ENCODE results near the gene ST6GALNAC6.
"Not testable (repeated sequence)": the region's sequence is repeated elsewhere in the genome, so short reads cannot be mapped to it uniquely, and the experiment has no call there.

The ST6GALNAC6 gene

DNA sequence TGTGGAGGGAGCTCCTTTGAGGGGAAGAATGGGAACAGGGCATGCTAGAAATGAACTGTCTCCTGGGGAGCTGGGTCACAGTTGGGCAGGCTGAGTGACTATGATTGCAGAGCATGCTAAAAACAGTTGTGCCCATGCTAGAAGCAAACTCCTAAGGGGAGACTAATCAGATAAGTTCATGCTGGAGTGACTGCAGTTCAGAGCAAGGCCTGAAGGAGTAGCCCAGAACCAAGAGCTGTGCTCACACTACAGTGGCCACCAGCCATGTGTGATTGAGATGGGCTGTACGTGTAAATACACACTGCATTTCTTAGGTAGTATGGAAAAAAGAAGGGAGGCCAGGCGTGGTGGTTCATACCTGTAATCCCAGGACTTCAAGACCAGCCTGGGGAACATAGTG, 11.6 kb downstream of the ST6GALNAC6 start:
- DNase-seq = no peak

DNA sequence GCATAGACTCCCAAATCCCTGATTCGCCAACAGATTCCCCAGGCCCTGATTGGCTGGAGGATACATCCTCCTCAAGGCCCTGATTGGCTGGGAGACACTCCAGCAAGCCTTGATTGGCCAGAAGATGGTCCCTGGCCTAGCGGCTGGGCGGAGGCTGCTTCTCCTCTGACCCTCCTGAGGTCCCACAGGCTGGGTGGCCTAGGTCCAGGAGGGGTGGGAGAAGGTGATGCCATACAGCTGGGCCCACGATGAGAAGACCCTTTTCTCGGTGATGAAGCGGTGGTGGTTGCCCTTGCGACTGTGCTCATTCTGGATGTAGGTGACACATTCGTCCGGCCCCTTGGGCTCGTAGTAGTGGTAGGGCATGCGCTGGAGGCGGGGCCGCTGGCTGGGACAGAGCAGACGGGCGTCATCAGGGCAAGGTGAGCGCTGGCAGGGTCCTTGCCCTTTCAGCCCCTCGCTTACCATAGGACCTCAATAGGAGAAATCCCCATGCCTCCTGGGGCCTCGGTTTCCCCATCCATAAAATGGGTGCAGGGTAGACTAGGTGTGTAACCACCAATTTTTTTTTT, 12.9 kb downstream of the ST6GALNAC6 start:
- no peak for DNase-seq

GRCh38 chr9:127885508-127886281, 13.7 kb downstream of the ST6GALNAC6 start:
- DNase-seq = no peak

- no peak for DNase-seq
Measured at GRCh38 chr9:127884976-127885490, 14.4 kb downstream of the ST6GALNAC6 start.

DNA sequence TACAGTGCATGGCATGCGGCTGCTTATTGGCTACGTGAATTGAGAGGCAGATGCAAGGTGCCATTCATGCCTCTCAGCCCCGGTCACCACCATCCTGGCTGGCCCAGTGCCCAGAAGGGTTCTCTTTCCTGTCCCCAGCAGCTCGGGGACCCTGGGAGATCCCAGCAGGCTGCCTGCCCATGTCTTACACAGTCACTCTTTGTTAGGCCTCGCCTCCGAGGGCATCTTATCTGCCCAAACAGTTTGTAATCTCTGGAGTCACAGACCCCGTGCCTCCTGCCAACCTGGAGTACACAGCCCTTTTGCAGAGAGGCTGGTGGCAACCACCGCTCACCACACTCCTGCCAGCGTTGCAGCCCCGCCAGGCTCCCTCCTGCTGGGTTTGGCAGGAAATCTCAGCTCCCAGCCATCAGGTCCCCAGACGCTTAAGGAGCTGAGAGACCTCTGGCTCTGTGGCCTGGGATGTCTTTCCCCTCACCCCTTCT, 14.9 kb downstream of the ST6GALNAC6 start:
- DNase-seq = no peak

- no peak for DNase-seq
Measured at GRCh38 chr9:127883959-127884358, 15.4 kb downstream of the ST6GALNAC6 start.

DNA sequence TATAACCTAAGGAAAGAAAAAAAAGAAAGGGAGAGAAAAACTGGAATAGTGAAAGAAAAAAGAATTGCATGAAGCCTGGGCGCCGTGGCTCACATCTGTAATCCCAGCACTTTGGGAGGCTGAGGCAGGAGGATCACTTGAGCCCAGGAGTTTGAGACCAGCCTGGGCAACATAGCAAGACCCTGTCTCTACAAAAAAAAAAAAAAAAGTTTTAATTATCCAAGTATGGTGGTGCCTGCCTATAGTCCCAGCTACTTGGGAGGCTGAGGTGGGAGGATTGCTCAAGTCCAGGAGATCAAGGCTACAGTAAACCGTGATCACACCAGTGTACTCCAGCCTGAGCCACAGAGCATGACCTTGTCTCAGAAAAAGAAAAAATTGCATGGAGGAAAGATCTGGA, 17.7 kb downstream of the ST6GALNAC6 start:
- DNase-seq = not testable (repeated sequence)

DNA sequence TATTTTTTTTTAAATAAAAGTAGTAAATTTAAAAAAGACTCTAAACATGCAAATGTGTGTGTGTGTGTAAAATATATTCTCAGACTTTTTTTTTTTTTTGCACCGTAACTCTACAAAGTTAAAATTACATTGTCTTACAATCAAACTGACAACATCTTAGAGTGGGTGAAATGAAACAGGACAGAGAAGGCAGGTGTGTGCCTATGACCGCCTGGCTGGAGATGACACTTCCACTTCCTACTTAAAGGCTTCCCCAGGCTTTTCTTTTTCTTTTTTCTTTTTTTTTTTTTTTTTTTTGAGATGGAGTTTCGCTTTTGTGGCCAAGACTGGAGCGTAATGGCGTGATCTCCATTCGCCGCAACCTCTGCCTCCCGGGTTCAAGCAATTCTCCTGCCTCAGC, 19.3 kb downstream of the ST6GALNAC6 start:
- DNase-seq = no peak

DNA sequence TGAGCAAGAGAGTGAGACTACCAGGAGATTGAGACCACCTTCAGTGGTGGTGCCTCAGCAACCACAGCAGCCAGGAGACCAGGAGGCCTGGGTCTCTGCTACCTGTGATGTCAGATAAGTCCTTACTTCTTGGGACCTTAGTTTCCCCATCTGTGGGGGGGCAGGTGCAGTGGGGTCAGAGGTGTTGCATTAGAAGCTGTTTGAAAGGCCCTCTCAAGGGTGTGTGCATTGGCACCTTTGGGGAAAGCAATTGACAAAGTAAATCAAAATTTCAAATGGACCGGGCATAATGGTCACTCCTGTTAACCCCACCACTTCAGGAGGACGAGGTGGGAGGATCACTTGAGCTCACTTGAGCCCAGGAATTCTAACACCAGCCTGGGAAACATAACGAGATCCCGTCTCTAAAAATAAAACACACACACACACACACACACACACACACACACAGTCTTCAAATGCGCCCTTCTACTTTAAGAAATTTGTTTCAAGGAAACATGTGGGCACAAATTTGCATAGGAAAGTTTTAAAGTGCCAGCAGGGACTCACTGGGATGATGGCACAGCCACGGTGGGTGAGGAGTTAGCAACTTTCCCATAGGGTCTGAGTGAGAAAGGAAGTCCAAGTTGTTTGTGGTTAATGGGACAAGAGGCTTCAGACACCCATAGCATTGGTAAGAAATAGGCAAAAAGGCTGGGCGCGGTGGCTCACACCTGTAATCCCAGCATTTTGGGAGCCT, 20.6 kb downstream of the ST6GALNAC6 start:
- no peak for DNase-seq

- peak in 1 of 2 experiments; percentile 26 for DNase-seq
Measured at GRCh38 chr9:127878001-127878651, 21.3 kb downstream of the ST6GALNAC6 start.

- peak in 1 of 2 experiments; percentile 68 for DNase-seq
Measured at GRCh38 chr9:127877566-127877998, 21.8 kb downstream of the ST6GALNAC6 start, which contains the start of gene AK1. Gene AK1 (minus strand): TSS chr9:127877675. CDS start chr9:127874617, 3,058 bp downstream.

DNA sequence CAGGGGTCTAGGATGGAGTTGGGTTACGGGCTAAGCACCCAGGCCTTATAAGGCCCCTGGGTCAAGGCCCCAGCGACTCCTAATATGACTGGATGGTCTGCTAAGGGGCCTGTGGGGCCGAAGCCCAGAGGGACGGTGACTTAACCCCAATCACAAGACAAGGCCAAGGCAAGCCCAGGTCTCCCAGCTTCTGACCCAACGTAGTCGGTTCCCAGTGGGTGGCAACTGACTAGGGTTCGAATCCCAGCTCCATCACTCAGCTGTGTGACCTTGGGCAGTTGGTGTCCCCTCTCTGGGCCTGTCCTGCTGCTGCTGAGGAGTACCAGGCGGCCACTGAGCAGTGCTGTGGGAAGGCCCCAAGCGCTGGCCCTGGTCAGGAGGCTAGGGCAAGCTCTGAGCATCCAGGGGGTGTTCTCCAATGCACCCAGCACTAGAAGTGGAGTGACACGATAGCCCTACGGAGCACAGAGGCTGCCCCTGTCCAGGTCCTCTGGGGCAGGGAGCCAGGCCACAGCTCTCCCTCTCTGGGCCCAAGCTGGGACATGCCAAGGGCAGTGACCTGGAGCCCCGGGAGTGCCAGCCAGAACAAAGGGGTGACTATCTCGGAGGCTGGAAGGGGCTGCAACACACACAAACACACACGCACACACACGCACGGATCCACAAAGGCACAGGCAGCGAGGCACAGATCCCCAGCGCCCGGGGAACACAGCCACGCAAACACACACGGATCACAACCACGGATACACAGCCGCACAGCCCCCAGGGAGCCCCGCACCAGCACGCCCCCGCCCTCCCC, 22.4 kb downstream of the ST6GALNAC6 start:
- DNase-seq = peak in 1 of 2 experiments; percentile 56

DNA sequence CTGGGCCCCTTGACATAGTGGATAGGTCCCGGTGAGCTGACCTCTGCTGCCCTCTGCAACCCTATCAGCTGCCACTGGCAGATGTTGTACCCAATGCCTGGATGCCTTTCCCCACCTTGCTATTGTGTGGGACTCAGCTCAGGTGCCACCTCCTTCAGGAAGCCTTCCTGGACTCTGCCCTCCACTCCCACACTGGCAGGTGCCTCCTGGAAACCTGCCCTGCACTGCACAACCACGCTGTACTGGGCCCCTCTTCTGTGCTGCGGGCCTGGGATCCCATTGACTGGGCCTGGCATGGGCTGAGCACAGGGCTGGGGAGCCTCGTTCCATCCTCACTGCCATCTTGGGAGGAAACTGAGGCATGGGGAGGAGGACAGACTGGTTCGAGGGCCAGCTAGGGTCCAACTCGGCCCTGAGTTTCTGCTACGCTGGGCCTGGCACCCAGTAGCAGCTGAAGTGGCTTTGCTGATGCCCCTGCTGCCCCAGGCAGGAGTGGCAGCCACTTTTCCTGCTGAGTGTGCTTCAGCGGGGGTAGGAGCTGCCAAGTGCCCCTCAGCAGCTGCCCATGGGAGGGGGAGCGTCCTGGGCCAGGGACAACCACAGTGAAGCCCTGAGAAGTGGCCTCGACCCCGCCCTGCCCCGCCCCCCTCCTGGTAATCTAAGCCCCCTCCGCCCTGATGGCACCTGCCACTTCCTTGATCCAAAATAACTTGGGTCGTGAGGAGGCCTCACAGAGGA, 23.2 kb downstream of the ST6GALNAC6 start:
- no peak for DNase-seq

- DNase-seq = no peak
Measured at GRCh38 chr9:127875306-127875966, 24.0 kb downstream of the ST6GALNAC6 start.

DNA sequence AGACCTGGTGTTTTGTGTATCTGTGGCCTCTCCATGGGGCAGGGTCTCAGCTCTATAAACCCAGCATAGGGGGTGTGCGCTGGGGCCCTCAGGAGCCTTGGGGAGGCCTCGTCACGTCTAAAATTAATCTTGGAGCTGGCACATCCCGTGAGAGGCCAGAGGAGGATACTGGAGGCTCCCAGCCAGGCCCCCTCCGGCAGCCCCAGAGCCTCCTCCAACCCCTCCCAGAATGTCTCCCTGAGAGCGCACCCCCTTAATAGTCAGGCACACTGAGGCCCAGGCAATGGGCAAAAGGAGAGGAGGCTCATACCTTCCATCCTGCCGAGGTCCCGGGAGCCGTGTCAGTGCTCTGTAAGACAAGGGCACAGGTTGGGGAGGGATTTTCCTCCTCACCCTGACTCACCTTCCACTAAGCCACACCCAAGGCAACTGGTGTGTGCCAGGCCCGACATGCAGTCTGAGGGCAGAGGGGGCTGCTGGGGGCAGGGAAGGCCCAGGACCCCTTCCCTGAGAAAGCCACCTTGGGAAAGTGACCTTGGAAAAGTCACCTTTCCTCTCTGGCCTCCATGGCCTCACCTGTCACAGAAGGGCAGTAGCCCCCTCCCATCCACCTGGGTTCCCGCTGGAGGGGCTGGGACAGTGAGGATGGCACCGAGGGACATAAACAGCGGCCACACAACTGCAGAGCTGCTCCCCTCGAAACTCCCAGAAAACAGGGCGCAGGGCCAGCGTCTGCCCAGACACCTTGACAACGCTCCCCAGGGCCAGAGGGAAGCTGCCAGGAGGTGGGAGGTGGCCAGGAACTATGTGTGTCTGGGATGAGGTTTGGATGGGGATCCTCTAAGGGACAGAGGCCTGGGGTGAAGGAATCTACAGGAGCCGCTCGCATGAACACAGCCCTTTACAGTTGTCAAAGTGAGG, 24.8 kb downstream of the ST6GALNAC6 start:
- DNase-seq = no peak

GRCh38 chr9:127873886-127874285, 25.5 kb downstream of the ST6GALNAC6 start:
- no peak for DNase-seq

- DNase-seq = no peak
Measured at GRCh38 chr9:127873223-127873691, 26.1 kb downstream of the ST6GALNAC6 start.

DNA sequence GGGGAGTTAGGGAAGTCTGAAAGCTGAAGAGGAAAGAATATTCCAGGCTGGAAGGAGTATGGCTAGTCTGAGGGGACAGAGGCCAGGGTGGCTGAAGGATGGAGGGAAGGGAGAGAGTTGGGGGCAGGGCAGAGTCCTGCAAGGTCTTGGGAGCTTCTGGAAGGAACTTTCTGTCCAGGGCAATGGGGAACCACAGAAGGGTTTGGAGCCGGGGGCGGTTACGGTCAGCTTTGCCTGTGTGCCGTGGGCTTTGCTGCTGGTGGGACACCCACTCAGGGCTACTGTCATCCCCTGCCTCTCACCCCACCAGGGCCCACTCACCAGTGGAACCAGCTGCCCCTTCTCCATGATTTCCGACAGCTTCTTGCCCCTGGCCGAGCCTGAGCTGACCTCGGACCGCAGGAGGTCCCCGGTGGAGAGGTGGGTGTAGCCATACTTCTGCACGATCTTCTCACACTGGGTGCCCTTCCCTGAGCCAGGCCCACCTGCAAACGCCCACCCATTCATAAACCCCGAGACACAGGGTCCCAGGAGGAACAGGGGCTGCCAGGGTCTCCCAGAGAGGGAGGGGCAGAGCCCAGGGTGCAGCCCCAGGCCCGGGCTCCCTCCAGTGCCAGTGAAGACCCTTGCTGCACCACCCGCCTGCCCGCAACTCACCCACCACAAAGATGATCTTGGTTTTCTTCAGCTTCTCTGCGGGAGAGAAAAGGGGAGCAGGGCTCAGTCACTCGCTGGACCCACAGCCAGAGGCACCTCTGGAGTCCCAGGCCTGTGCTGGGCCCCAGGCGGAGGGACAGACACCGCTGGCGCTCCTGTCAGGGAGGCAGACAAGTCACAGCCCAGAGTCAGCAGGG, 26.8 kb downstream of the ST6GALNAC6 start:
- DNase-seq = no peak
